Mesothelial cell of epicardium (in vitro differentiated cells): ENCODE measurements around the gene PMP22. TPM values are rescaled to one million over a fixed set of nuclear protein-coding genes. Genes with fewer than 3 reads are reported as not detected.

Experiments
- DNase-seq, 2 experiments: peaks; one replicate each; pipeline ENCODE4 v3.0.0; 2021; ENCODE audit warnings: low spot score in 2 of 2; ENCODE audit not compliant: unreplicated experiment in 2 of 2
- H3K27ac Mint-ChIP-seq: 2 replicates; pipeline ENCODE4 v1.8.0; 2021; ENCODE audit warnings: mixed read lengths
- H3K27me3 Mint-ChIP-seq: 2 replicates; pipeline ENCODE4 v1.8.0; 2021; ENCODE audit warnings: low read depth, mixed read lengths
- H3K36me3 Mint-ChIP-seq: 2 replicates; pipeline ENCODE4 v1.8.0; 2021; ENCODE audit warnings: mixed read lengths
- H3K4me1 Mint-ChIP-seq: 2 replicates; pipeline ENCODE4 v1.8.0; 2021; ENCODE audit warnings: mixed read lengths
- H3K4me3 Mint-ChIP-seq: 2 replicates; pipeline ENCODE4 v1.8.0; 2021; ENCODE audit warnings: mild to moderate bottlenecking, moderate library complexity, mixed read lengths
- H3K9me3 Mint-ChIP-seq: 2 replicates; pipeline ENCODE4 v1.8.0; 2021; ENCODE audit warnings: mixed read lengths
- CTCF ChIP-seq: fragments of 200-600 bp; sonication (generic); IDR thresholded peaks from one replicate; pipeline ENCODE4 v1.5.0; 2021; ENCODE audit warnings: antibody characterized with exemption; ENCODE audit not compliant: unreplicated experiment
- total RNA-seq: library from RNA; stranded (reverse); gene quantifications from 3 replicates; pipeline ENCODE4 v1.2.1, GENCODE V29; 2021

The PMP22 gene
- total RNA-seq, 1 donor from 2014 or later: 50.4 TPM

GRCh38 chr17:15194859-15195277 is 70.3 kb downstream of the PMP22 start:
- Mint-ChIP-seq H3K4me1 (no peaks in the 10 kb centered on the region), H3K36me3 (peaks cover 3% of the 10 kb centered on the region), H3K27ac (no peak overlapping the region), H3K27me3 (peaks cover 9% of the 10 kb centered on the region), H3K9me3 (peaks cover 22% of the 10 kb centered on the region), H3K4me3 (no peak overlapping the region)
- TF ChIP-seq CTCF: no peak
- no peak for DNase-seq

GRCh38 chr17:15185625-15185991 is 79.5 kb downstream of the PMP22 start:
- Mint-ChIP-seq H3K9me3 (no peaks in the 10 kb centered on the region), H3K27me3 (peaks cover 5% of the 10 kb centered on the region), H3K4me1 (no peaks in the 10 kb centered on the region), H3K4me3 (no peak overlapping the region), H3K36me3 (no peaks in the 10 kb centered on the region), H3K27ac (no peak overlapping the region)
- TF ChIP-seq CTCF: no peak
- no peak for DNase-seq

- Mint-ChIP-seq H3K27ac (no peak overlapping the region), H3K4me1 (no peaks in the 10 kb centered on the region), H3K36me3 (no peaks in the 10 kb centered on the region), H3K27me3 (peaks cover 3% of the 10 kb centered on the region), H3K4me3 (no peak overlapping the region), H3K9me3 (no peaks in the 10 kb centered on the region)
- DNase-seq: no peak
- no peak for TF ChIP-seq CTCF
Measured at GRCh38 chr17:15184872-15185624, 80.1 kb downstream of the PMP22 start.

- Mint-ChIP-seq H3K27ac (no peak overlapping the region), H3K4me1 (no peaks in the 10 kb centered on the region), H3K9me3 (no peaks in the 10 kb centered on the region), H3K36me3 (no peaks in the 10 kb centered on the region), H3K27me3 (peaks cover 2% of the 10 kb centered on the region), H3K4me3 (no peak overlapping the region)
- no peak for TF ChIP-seq CTCF
- no peak for DNase-seq
Measured at GRCh38 chr17:15181816-15182215, 83.3 kb downstream of the PMP22 start.

GRCh38 chr17:15181333-15181732 is 83.8 kb downstream of the PMP22 start:
- DNase-seq: no peak
- H3K36me3 Mint-ChIP-seq: no peaks in the 10 kb centered on the region
- H3K4me3 Mint-ChIP-seq: no peak overlapping the region
- H3K27me3 Mint-ChIP-seq: peaks cover 2% of the 10 kb centered on the region
- no peak for TF ChIP-seq CTCF
- H3K27ac Mint-ChIP-seq: no peak overlapping the region
- no peaks in the 10 kb centered on the region for H3K9me3 Mint-ChIP-seq
- H3K4me1 Mint-ChIP-seq: no peaks in the 10 kb centered on the region
